LHCN-M2 (cell line): ENCODE measurements around the gene CA10. TPM values are rescaled to one million over a fixed set of nuclear protein-coding genes. Genes with fewer than 3 reads are reported as not detected.

Source experiments
- DNase-seq: peaks from one replicate; pipeline ENCODE4 v3.0.0-alpha.2; 2012; ENCODE audit warnings: low read depth
- total RNA-seq: library from RNA; depleted of rRNA; stranded (reverse); fragments of >200 nt; gene quantifications from 2 replicates; pipeline ENCODE4 v1.2.3, GENCODE V29; 2014

The CA10 gene
- total RNA-seq, 1 experiment from 2014 or later = not detected

- DNase-seq = no peak
Observed at GRCh38 chr17:51608251-51608933, 550.1 kb downstream of the CA10 start.

DNA sequence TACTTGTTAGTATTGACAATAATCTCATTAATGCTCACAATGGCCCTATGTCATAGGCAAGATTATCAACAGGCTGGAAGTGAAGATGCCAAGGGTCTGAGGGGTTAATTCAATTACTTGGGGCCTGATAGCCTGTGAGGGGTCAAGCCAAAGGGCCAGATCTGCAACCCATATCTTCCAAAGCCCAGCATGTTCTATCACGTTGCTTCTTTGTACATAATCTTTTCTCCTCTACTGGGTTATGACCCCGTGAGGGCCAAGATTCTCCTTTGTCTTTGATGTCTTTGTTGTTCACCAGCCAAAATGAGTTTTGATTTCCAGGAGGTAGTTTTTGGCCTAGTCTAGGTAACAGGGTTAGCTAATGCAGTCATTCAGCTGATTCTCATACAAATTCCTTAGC is 551.0 kb downstream of the CA10 start:
- no peak for DNase-seq

- DNase-seq = no peak
Observed at GRCh38 chr17:51604299-51605020, 554.1 kb downstream of the CA10 start.

DNA sequence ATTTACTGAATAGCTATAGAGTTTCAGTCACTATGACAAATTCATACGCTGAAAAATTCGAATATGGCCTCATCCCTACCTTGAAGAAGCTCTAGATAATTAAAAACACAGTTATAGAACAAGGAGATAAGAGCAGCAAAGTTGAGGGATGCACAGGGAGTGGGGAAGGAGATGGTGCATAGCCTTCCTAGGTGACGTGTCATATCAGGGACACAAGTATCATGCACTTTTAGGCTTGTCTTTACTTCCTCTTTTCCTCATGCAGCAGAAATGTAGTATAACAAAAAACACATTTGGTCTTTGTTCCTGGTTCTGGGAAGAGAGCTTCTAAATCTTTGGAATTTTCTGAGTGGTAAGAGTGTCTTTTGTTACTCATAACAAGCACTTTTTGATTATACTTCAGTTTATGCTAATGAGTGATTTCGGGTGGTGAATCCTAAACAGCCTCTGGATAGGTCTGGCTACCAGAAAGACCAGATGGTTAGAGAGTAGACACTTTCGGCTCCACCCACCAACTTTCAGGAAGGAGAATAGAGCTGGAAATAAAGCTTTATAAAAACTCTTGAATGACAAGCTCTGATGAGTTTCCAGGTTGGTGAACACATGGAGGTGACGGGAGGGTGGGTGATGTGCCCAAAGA is 556.8 kb downstream of the CA10 start:
- no peak for DNase-seq

GRCh38 chr17:51598824-51599223 is 559.7 kb downstream of the CA10 start:
- no peak for DNase-seq

GRCh38 chr17:51597345-51597744 is 561.2 kb downstream of the CA10 start:
- DNase-seq = no peak

DNA sequence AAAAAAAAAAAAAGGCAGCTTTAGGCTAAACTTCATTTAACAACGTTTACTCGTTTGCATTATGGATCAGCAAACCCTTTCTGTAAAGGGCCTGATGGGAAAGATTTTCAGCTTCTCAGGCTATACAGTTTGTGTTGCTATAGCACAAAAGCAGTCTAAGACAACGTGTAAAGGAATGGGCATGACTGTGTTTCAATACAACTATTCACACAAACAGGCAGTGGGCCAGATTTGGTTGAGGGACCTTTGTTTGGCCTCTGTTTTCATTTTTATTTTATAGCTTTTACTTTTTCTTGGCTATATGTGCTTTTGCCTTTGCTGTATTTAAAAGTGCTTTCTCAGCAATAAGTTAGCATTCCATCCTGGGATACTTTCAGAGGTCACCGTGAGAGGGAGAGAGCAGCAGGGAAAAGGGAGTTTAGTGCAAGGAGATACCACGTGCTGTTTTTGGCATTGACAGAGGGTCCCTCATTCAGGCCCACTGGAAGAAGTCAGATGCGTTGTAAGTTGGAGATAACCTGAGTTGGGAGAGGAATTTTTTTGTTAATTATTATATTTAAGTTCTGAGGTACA is 562.6 kb downstream of the CA10 start:
- DNase-seq = no peak

GRCh38 chr17:51590071-51590656 is 568.4 kb downstream of the CA10 start:
- no peak for DNase-seq

DNA sequence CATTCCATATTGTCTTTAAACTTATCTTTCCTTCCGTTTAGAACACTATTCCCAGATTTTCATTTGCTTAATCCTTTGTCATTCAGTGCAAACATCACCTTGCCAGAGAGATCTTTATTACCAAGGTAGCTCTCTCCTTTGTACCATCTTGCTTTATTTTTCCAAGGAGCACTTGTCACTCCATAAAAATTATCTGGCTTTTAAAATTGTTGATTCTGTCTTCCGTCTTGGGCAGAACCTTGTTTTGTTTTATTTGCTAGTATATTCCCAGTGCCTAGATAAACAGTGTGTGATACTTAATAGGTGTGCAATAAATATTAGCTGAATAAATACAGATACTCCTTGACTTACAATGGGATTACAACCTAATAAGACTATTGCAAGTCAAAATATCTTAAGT is 570.5 kb downstream of the CA10 start:
- no peak for DNase-seq

DNA sequence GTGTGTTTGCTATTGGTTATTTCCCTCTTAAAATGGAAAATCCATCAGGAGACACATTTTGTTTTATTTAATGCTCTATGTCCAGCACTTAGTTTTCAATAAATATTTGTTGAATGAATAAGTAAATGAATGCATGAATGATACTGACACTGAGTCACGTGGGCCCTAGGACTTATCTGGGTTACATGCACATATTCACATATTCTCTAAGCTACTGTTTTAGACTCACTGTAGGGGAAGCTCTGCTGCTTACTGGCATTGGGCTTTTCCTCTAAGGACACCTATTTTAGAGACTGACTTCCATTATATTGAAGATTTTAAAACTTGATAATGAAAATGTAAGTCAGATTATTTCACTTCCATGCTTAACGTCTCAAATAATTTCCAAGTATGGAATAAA is 571.0 kb downstream of the CA10 start:
- DNase-seq = no peak

GRCh38 chr17:51585514-51586104 is 572.9 kb downstream of the CA10 start:
- DNase-seq = no peak

DNA sequence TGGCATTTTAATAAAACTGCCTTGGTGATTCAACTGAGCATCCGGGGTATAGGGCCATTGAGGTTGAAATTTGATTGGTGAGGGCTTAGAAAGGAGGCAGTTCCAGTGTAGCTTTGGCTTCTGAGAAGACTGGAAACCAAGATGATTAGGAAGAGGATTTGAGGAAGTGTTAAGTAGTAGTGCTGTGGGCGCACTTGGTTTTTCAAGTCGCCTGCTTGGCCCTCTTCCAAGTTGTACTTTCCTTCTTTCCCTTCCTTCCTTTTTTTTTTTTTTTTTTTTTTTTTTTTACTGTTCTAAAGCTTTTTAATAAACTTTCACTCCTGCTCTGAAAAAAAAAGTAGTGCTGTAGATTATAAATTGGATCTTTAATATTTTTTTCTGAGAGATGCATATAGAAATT is 577.6 kb downstream of the CA10 start:
- DNase-seq = no peak
